SJSA1 (cell line): ENCODE data around the gene SLC10A3. TPM values are rescaled to one million over a fixed set of nuclear protein-coding genes. Genes with fewer than 3 reads are reported as not detected.

ENCODE experiments used
- DNase-seq, 2 experiments: peaks; one replicate each; pipeline ENCODE4 v3.0.0-alpha.2; 2015 to 2020; ENCODE audit warnings: low spot score in 2 of 2, low read depth in 1 of 2
- H3K27ac ChIP-seq: fragments of 250-450 bp; sonication (Bioruptor Pico); 2 replicates; pipeline ENCODE4 v1.5.1; 2020; ENCODE audit warnings: mild to moderate bottlenecking, moderate library complexity
- H3K27me3 ChIP-seq: fragments of 250-450 bp; sonication (Bioruptor Pico); replicated peaks from 2 replicates; pipeline ENCODE4 v1.5.1; 2020; ENCODE audit warnings: mild to moderate bottlenecking, moderate library complexity
- H3K36me3 ChIP-seq: fragments of 250-450 bp; sonication (Bioruptor Pico); 2 replicates; pipeline ENCODE4 v1.5.1; 2020; ENCODE audit warnings: mild to moderate bottlenecking
- H3K4me1 ChIP-seq: fragments of 250-450 bp; sonication (Bioruptor Pico); replicated peaks from 2 replicates; pipeline ENCODE4 v1.6.1; 2021; ENCODE audit warnings: mild to moderate bottlenecking
- H3K4me3 ChIP-seq: fragments of 250-450 bp; sonication (Bioruptor Pico); 2 replicates; pipeline ENCODE4 v1.5.1; 2020; ENCODE audit warnings: mild to moderate bottlenecking
- H3K9me3 ChIP-seq: fragments of 250-450 bp; sonication (Bioruptor Pico); replicated peaks from 2 replicates; pipeline ENCODE4 v1.5.1; 2020; ENCODE audit warnings: mild to moderate bottlenecking
- total RNA-seq: library from RNA; depleted of rRNA; stranded (reverse); fragments of >200 nt; shearing (Covaris generic); gene quantifications from 2 replicates; pipeline ENCODE4 v1.2.3, GENCODE V29; 2014

The SLC10A3 gene
- total RNA-seq, 1 experiment from 2014 or later, result 19.9 TPM

GRCh38 chrX:154458954-154459778 is 31.3 kb downstream of the SLC10A3 start:
- no peak for DNase-seq
- no peaks in the 10 kb centered on the region for H3K36me3 ChIP-seq
- H3K4me1 ChIP-seq, result peaks cover 12% of the 10 kb centered on the region
- H3K9me3 ChIP-seq, result no peaks in the 10 kb centered on the region
- H3K27me3 ChIP-seq, result no peaks in the 10 kb centered on the region
- no peak overlapping the region for H3K4me3 ChIP-seq
- no peak overlapping the region for H3K27ac ChIP-seq

- H3K27me3 ChIP-seq, result no peaks in the 10 kb centered on the region
- no peaks in the 10 kb centered on the region for H3K9me3 ChIP-seq
- H3K36me3 ChIP-seq, result no peaks in the 10 kb centered on the region
- H3K4me3 ChIP-seq, result peak within 1 kb of the TSS; percentile 37
- no peak within 1 kb of the TSS for H3K27ac ChIP-seq
- H3K4me1 ChIP-seq, result peaks cover 12% of the 10 kb centered on the region
- no peak for DNase-seq
Observed at GRCh38 chrX:154458116-154458953, 32.1 kb downstream of the SLC10A3 start, which contains the start of gene PLXNA3. Gene PLXNA3 (plus strand): TSS chrX:154458281. CDS start chrX:154460184, 1,903 bp downstream.

GRCh38 chrX:154457491-154458115 is 32.8 kb downstream of the SLC10A3 start:
- Histone ChIP-seq H3K4me1 (peaks cover 12% of the 10 kb centered on the region), H3K4me3 (peak overlapping the region; percentile 37), H3K27ac (no peak overlapping the region), H3K36me3 (no peaks in the 10 kb centered on the region; the same call in 1 of the 2 replicates), H3K9me3 (no peaks in the 10 kb centered on the region), H3K27me3 (no peaks in the 10 kb centered on the region)
- no peak for DNase-seq

GRCh38 chrX:154452823-154453222 is 37.6 kb downstream of the SLC10A3 start:
- DNase-seq, result no peak
- H3K4me3 ChIP-seq, result no peak overlapping the region
- no peaks in the 10 kb centered on the region for H3K27me3 ChIP-seq
- no peaks in the 10 kb centered on the region for H3K9me3 ChIP-seq
- no peak overlapping the region for H3K27ac ChIP-seq
- H3K36me3 ChIP-seq, result peaks cover 15% of the 10 kb centered on the region
- H3K4me1 ChIP-seq, result peaks cover 12% of the 10 kb centered on the region

GRCh38 chrX:154450312-154450711 is 40.1 kb downstream of the SLC10A3 start:
- no peak overlapping the region for H3K4me3 ChIP-seq
- DNase-seq, result no peak
- H3K27ac ChIP-seq, result no peak overlapping the region
- H3K4me1 ChIP-seq, result peaks cover 4% of the 10 kb centered on the region
- no peaks in the 10 kb centered on the region for H3K27me3 ChIP-seq
- H3K9me3 ChIP-seq, result no peaks in the 10 kb centered on the region
- H3K36me3 ChIP-seq, result peaks cover 25% of the 10 kb centered on the region

- Histone ChIP-seq H3K36me3 (peaks cover 25% of the 10 kb centered on the region), H3K4me3 (no peak overlapping the region), H3K4me1 (peaks cover 7% of the 10 kb centered on the region), H3K9me3 (no peaks in the 10 kb centered on the region), H3K27ac (no peak overlapping the region), H3K27me3 (no peaks in the 10 kb centered on the region)
- no peak for DNase-seq
Observed at GRCh38 chrX:154449618-154450017, 40.8 kb downstream of the SLC10A3 start.

GRCh38 chrX:154448484-154448883 is 41.9 kb downstream of the SLC10A3 start:
- Histone ChIP-seq H3K36me3 (peaks cover 29% of the 10 kb centered on the region), H3K4me1 (peaks cover 10% of the 10 kb centered on the region), H3K27ac (no peak overlapping the region), H3K27me3 (no peaks in the 10 kb centered on the region), H3K4me3 (no peak overlapping the region), H3K9me3 (no peaks in the 10 kb centered on the region)
- DNase-seq, result no peak

- H3K9me3 ChIP-seq, result no peaks in the 10 kb centered on the region
- no peak overlapping the region for H3K4me3 ChIP-seq
- DNase-seq, result no peak
- H3K4me1 ChIP-seq, result peaks cover 11% of the 10 kb centered on the region
- no peaks in the 10 kb centered on the region for H3K27me3 ChIP-seq
- peaks cover 42% of the 10 kb centered on the region for H3K36me3 ChIP-seq
- no peak overlapping the region for H3K27ac ChIP-seq
Observed at GRCh38 chrX:154446430-154446829, 44.0 kb downstream of the SLC10A3 start.

GRCh38 chrX:154445776-154446175 is 44.7 kb downstream of the SLC10A3 start:
- Histone ChIP-seq H3K4me3 (no peak overlapping the region), H3K27ac (no peak overlapping the region), H3K27me3 (no peaks in the 10 kb centered on the region), H3K4me1 (peaks cover 11% of the 10 kb centered on the region), H3K9me3 (no peaks in the 10 kb centered on the region), H3K36me3 (peaks cover 45% of the 10 kb centered on the region)
- DNase-seq, result no peak

- H3K9me3 ChIP-seq, result no peaks in the 10 kb centered on the region
- H3K4me1 ChIP-seq, result peaks cover 11% of the 10 kb centered on the region
- no peaks in the 10 kb centered on the region for H3K27me3 ChIP-seq
- H3K27ac ChIP-seq, result peak overlapping the region; percentile 19; the same call in 1 of the 2 replicates
- no peak for DNase-seq
- peaks cover 45% of the 10 kb centered on the region for H3K36me3 ChIP-seq
- H3K4me3 ChIP-seq, result peak overlapping the region; percentile 69
Observed at GRCh38 chrX:154444755-154445246, 45.6 kb downstream of the SLC10A3 start.

- H3K27ac ChIP-seq, result peak within 1 kb of the TSS; percentile 19; the same call in 1 of the 2 replicates
- DNase-seq, result peak; percentile 37 to 65
- H3K27me3 ChIP-seq, result no peaks in the 10 kb centered on the region
- peaks cover 11% of the 10 kb centered on the region for H3K4me1 ChIP-seq
- peak within 1 kb of the TSS; percentile 69 for H3K4me3 ChIP-seq
- peaks cover 49% of the 10 kb centered on the region for H3K36me3 ChIP-seq
- H3K9me3 ChIP-seq, result no peaks in the 10 kb centered on the region
Observed at GRCh38 chrX:154443992-154444754, 46.3 kb downstream of the SLC10A3 start, which contains the start of gene FAM50A. Gene FAM50A (plus strand): TSS chrX:154444141. CDS start chrX:154444236, 95 bp downstream.

- peaks cover 49% of the 10 kb centered on the region for H3K36me3 ChIP-seq
- H3K4me1 ChIP-seq, result peaks cover 13% of the 10 kb centered on the region
- peak overlapping the region; percentile 69 for H3K4me3 ChIP-seq
- no peaks in the 10 kb centered on the region for H3K27me3 ChIP-seq
- H3K9me3 ChIP-seq, result no peaks in the 10 kb centered on the region
- no peak overlapping the region for H3K27ac ChIP-seq
- DNase-seq, result no peak
Observed at GRCh38 chrX:154443479-154443910, 46.9 kb downstream of the SLC10A3 start.
